GM12878 (cell line): ENCODE measurements around the gene HPX. TPM values are rescaled to one million over a fixed set of nuclear protein-coding genes. Genes with fewer than 3 reads are reported as not detected.

Experiments
- ATAC-seq: fragments of 200-7000 bp; cut with Tn5 transposase; 3 replicates; pipeline ENCODE4 v1.9.1; 2020; ENCODE audit warnings: mild to moderate bottlenecking, moderate library complexity
- BruUV-seq: library from RNA; stranded (reverse); fragments of 400-500 nt; replicated peaks from 2 replicates; lab custom pipeline; 2021; lab: Mats Ljungman, UMichigan
- CTCF ChIA-PET: fragments of 300-600 bp; sonication (Branson Sonifier 250); formaldehyde crosslinking; extraction: SDS; loops from one replicate; lab custom pipeline; 2021; ENCODE audit warnings: inconsistent platforms; lab: Yijun Ruan, JAX
- POLR2A ChIA-PET: fragments of 350-600 bp; formaldehyde crosslinking; extraction: SDS; loops from one replicate; lab custom pipeline; 2021; ENCODE audit warnings: inconsistent platforms; lab: Charles Lee
- RAD21 ChIA-PET: fragments of 300-600 bp; sonication (Branson Sonifier 250); formaldehyde crosslinking; loops from one replicate; lab custom pipeline; 2023; ENCODE audit warnings: antibody characterized with exemption; ENCODE audit not compliant: unreplicated experiment; lab: Charles Lee
- SMC1A ChIA-PET: fragments of 300-600 bp; sonication (Branson Sonifier 250); formaldehyde crosslinking; loops from one replicate; lab custom pipeline; 2023; ENCODE audit not compliant: unreplicated experiment, uncharacterized antibody; lab: Charles Lee
- DNase-seq: peaks from one replicate; pipeline ENCODE4 v3.0.0-alpha.2; 2011; ENCODE audit warnings: low read depth, low spot score
- FAIRE-seq: peaks from 3 replicates; lab custom pipeline; 2011; peaks lifted over from hg19 to GRCh38; lab: Jason Lieb, UNC
- H2AFZ ChIP-seq: 2 replicates; pipeline ENCODE4 v1.6.0; 2011; ENCODE audit warnings: low read depth, low read length, control low read depth; ENCODE audit not compliant: control insufficient read depth
- H3K27ac ChIP-seq: 2 replicates; pipeline ENCODE4 v1.5.1; 2011; ENCODE audit warnings: control low read depth; ENCODE audit not compliant: control insufficient read depth, insufficient read depth
- H3K27me3 ChIP-seq, 2 experiments: replicated peaks in 1 of 2; 2 replicates each; pipeline versions ENCODE4 v1.6.0 to v1.6.1; 2011; ENCODE audit warnings: low read length in 1 of 2; ENCODE audit not compliant: control insufficient read depth in 2 of 2, insufficient read depth in 2 of 2
- H3K36me3 ChIP-seq, 2 experiments: 2 replicates each; pipeline ENCODE4 v1.5.1; 2011; ENCODE audit warnings: low read length in 1 of 2; ENCODE audit not compliant: control insufficient read depth in 2 of 2, insufficient read depth in 2 of 2
- H3K4me1 ChIP-seq: 2 replicates; pipeline ENCODE4 v1.6.1; 2011; ENCODE audit warnings: mild to moderate bottlenecking, low read length, moderate library complexity, mixed read lengths; ENCODE audit not compliant: control insufficient read depth, insufficient read depth
- H3K4me2 ChIP-seq: 2 replicates; pipeline ENCODE4 v1.6.0; 2011; ENCODE audit warnings: control low read depth; ENCODE audit not compliant: control insufficient read depth, insufficient read depth
- H3K4me3 ChIP-seq: fragments of 200-600 bp; sonication (generic); 2 replicates; pipeline ENCODE4 v1.5.1; 2016
- H3K79me2 ChIP-seq: 2 replicates; pipeline ENCODE4 v1.6.0; 2011; ENCODE audit warnings: low read length; ENCODE audit not compliant: control insufficient read depth, insufficient read depth
- H3K9ac ChIP-seq: 2 replicates; pipeline ENCODE4 v1.8.0; 2011; ENCODE audit warnings: low read length, control low read depth, mixed read lengths; ENCODE audit not compliant: control insufficient read depth, insufficient read depth
- H3K9me3 ChIP-seq: replicated peaks from 3 replicates; pipeline ENCODE4 v1.5.1; 2011; ENCODE audit warnings: mild to moderate bottlenecking, low read length; ENCODE audit not compliant: control insufficient read depth, insufficient read depth
- H4K20me1 ChIP-seq: 2 replicates; pipeline ENCODE4 v1.6.0; 2011; ENCODE audit not compliant: control insufficient read depth, insufficient read depth
- BRCA1 ChIP-seq: IDR thresholded peaks from 2 replicates; pipeline ENCODE4 v1.6.1; 2011; ENCODE audit warnings: low read depth, low read length, improper control_type of control experiment
- ETV6 ChIP-seq, 2 experiments: fragments of 450-650 bp in 1 of 2; IDR thresholded peaks in 1 of 2; conservative IDR thresholded peaks in 1 of 2; 2 replicates each; pipeline ENCODE4 v1.6.1; 2014; ENCODE audit warnings: antibody characterized with exemption in 1 of 2, borderline replicate concordance in 1 of 2, low read depth in 1 of 2, mild to moderate bottlenecking in 1 of 2, moderate library complexity in 1 of 2
- IRF3 ChIP-seq: fragments of 450-650 bp; IDR thresholded peaks from 2 replicates; pipeline ENCODE4 v1.6.1; 2014; ENCODE audit warnings: mild to moderate bottlenecking
- IRF4 ChIP-seq: IDR thresholded peaks from 2 replicates; pipeline ENCODE4 v1.6.1; 2011; ENCODE audit warnings: low read depth, low read length
- POLR2A ChIP-seq: IDR thresholded peaks from 2 replicates; pipeline ENCODE4 v1.6.1; 2011; ENCODE audit warnings: low read depth, mild to moderate bottlenecking, low read length
- RELB ChIP-seq: fragments of 450-650 bp; IDR thresholded peaks from 2 replicates; pipeline ENCODE4 v1.6.1; 2017; ENCODE audit warnings: low read depth, mild to moderate bottlenecking, moderate library complexity
- STAT3 ChIP-seq: IDR thresholded peaks from 2 replicates; pipeline ENCODE4 v1.6.1; 2011; ENCODE audit warnings: low read depth, low read length, improper control_type of control experiment
- TBL1XR1 ChIP-seq: IDR thresholded peaks from 2 replicates; pipeline ENCODE4 v1.6.1; 2012; ENCODE audit warnings: low read depth, low read length, improper control_type of control experiment
- ZNF687 ChIP-seq: fragments of 450-650 bp; IDR thresholded peaks from 2 replicates; pipeline ENCODE4 v1.6.1; 2017; ENCODE audit warnings: mild to moderate bottlenecking, moderate library complexity
- WGBS: methylation state at CpG from one replicate; pipeline ENCODE4 v1.1.6; 2016; ENCODE audit warnings: low lambda C conversion rate; ENCODE audit not compliant: insufficient replicate concordance, insufficient coverage; ENCODE audit errors: missing lambda C conversion rate; 5-methylcytosine and 5-hydroxymethylcytosine counted together
- in situ Hi-C: fragments of 300-500 bp; cut with MboI; formaldehyde crosslinking; loops from 9 replicates; pipeline ENCODE4 v1.14.3; 2018; ENCODE audit warnings: mixed read lengths
- intact Hi-C: fragments of 100-400 bp; cut with micrococcal nuclease; formaldehyde crosslinking; loops from one replicate; pipeline ENCODE4 v1.14.2; 2022; ENCODE audit not compliant: unreplicated experiment
- polyA plus RNA-seq, 11 experiments: library from polyadenylated mRNA; depleted of rRNA in 4 of 11; unstranded in 6 of 11; stranded (reverse) in 5 of 11; fragments of >200 nt; fragmentation: Nextera tagmentation in 4 of 11; fragmentation: Illumina TruSeq in 1 of 11; extraction: Ambion mirVana in 4 of 11; extraction: Trizol in 1 of 11; gene quantifications; 1 replicate in 1 of 11; 2 replicates in 10 of 11; pipeline versions ENCODE4 v1.2.1 to v1.2.3, GENCODE V29; 2011 to 2016; ENCODE audit warnings: inconsistent platforms in 2 of 11, missing spikeins in 2 of 11, low read depth in 1 of 11
- total RNA-seq, 4 experiments: library from RNA; depleted of rRNA in 3 of 4; stranded (reverse); fragments of >200 nt in 3 of 4; fragmentation: Illumina TruSeq in 1 of 4; extraction: Trizol in 1 of 4; gene quantifications; 2 replicates each; pipeline versions ENCODE4 v1.2.1 to v1.2.3, GENCODE V29; 2013 to 2021

HPX gene
- total and polyA plus RNA-seq, 10 of the 15 experiments (the other 5 are each of a cell fraction or from before 2014, with no cell fraction given): 0.08 to 1.7 (median 0.18) TPM; not detected in 1

GRCh38 chr11:6469599-6469998 is 28.8 kb upstream of the HPX start:
- Histone ChIP-seq H4K20me1 (no peaks in the 10 kb centered on the region), H3K9me3 (no peaks in the 10 kb centered on the region), H2AFZ (peak overlapping the region; percentile 94), H3K36me3 (no peaks in the 10 kb centered on the region), H3K79me2 (no peaks in the 10 kb centered on the region), H3K27me3 (no peaks in the 10 kb centered on the region), H3K4me2 (no peak overlapping the region; the same call in 1 of the 2 replicates), H3K9ac (no peak overlapping the region), H3K4me1 (peaks cover 15% of the 10 kb centered on the region), H3K4me3 (no peak overlapping the region), H3K27ac (peak overlapping the region; percentile 11; the same call in 1 of the 2 replicates)
- ChIA-PET POLR2A (interaction anchor here (1.0 to 4.3 kb wide), 7 partner anchors 12 to 240 kb away, joined by 3 to 26 read pairs (median 4); partner anchors contain the start of genes ARFIP2, SMPD1, TIMM10B and TPP1), SMC1A (interaction anchor here (0.8 to 1.9 kb wide), 10 partner anchors 10 to 90 kb away, joined by 3 to 5 read pairs (median 4); partner anchors contain the start of genes ARFIP2 and TIMM10B), RAD21 (interaction anchor here (0.8 to 2.7 kb wide), 5 partner anchors 12 to 213 kb away, joined by 3 to 21 read pairs (median 4); partner anchors contain the start of genes ARFIP2, MRPL17, SMPD1 and TIMM10B), CTCF (interaction anchor here (0.7 to 2.8 kb wide), 6 partner anchors 12 to 214 kb away, joined by 3 to 20 read pairs (median 9); partner anchors contain the start of genes ARFIP2, MRPL17 and TIMM10B)
- no TSS peak for BruUV-seq
- no peak for ATAC-seq
- no peak for DNase-seq
- FAIRE-seq: no peak
- intact Hi-C loops: no loop called here
- TF ChIP-seq RELB (peak; percentile 6; the same call in 1 of the 2 replicates), ZNF687 (no peak), IRF4 (no peak), ETV6 (conservative IDR thresholded peaks at IDR 0.05 in 1 of 2, IDR thresholded peaks at IDR 0.05 in 1 of 2; ENCODE audit: borderline replicate concordance in 1 of 2, low read depth in 1 of 2) (no peak), IRF3 (no peak), TBL1XR1 (no peak), POLR2A (no peak), STAT3 (no peak), BRCA1 (no peak)
- in situ Hi-C loops: no loop called here
- 100% methylated on average over 1 of the region's 1 CpG for WGBS
